Testis (tissue), 2 donors: ENCODE data around the gene BRI3BP.

Experiments
- POLR2A ChIP-seq: fragments of 450-650 bp; IDR thresholded peaks from one replicate; pipeline ENCODE4 v1.6.1; 2017; ENCODE audit warnings: antibody characterized with exemption, mild to moderate bottlenecking, moderate library complexity
- TF ChIP-seq, protein P1 (sequence below), 3 experiments: fragments of 450-650 bp in 2 of 3; fragments of 200-600 bp in 1 of 3; sonication (generic) in 1 of 3; IDR thresholded peaks; one replicate each; pipeline ENCODE4 v1.5.1; 2016 to 2019; ENCODE audit warnings: antibody characterized with exemption in 3 of 3, mild to moderate bottlenecking in 2 of 3, moderate library complexity in 1 of 3

- TF ChIP-seq, protein P1, sequence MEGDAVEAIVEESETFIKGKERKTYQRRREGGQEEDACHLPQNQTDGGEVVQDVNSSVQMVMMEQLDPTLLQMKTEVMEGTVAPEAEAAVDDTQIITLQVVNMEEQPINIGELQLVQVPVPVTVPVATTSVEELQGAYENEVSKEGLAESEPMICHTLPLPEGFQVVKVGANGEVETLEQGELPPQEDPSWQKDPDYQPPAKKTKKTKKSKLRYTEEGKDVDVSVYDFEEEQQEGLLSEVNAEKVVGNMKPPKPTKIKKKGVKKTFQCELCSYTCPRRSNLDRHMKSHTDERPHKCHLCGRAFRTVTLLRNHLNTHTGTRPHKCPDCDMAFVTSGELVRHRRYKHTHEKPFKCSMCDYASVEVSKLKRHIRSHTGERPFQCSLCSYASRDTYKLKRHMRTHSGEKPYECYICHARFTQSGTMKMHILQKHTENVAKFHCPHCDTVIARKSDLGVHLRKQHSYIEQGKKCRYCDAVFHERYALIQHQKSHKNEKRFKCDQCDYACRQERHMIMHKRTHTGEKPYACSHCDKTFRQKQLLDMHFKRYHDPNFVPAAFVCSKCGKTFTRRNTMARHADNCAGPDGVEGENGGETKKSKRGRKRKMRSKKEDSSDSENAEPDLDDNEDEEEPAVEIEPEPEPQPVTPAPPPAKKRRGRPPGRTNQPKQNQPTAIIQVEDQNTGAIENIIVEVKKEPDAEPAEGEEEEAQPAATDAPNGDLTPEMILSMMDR (IDR thresholded peaks at IDR 0.05) = no peak
- no peak for TF ChIP-seq POLR2A
These were observed 1.9 kb downstream of the BRI3BP start for GRCh38 chr12:124995200-124995961.
